ENCODE results near the gene IL36G. TPM values are rescaled to one million over a fixed set of nuclear protein-coding genes. Genes with fewer than 3 reads are reported as not detected.

IL36G gene
- total RNA-seq, 6 experiments from 2014 or later: not detected

DNA sequence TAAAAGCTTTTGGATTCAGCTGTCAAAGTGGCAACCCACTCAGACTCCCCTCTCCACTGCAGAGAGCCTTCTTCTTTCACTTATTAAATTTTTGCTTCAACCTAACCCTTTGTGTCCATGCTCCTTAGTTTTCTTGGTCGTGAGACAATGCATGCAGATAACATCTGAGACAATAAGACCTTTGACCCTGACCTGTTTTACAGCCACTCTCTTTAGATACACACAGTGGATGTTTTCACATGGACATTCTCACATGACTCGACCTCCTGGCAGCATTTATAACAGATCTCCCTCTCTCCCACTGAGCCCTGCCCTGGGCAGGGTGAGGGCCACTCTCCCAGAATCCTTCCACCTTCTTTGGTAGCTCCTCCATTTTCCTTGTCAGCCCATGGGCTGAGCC lies 30.4 kb upstream of the IL36G start:
- TF ChIP-seq, protein P1, sequence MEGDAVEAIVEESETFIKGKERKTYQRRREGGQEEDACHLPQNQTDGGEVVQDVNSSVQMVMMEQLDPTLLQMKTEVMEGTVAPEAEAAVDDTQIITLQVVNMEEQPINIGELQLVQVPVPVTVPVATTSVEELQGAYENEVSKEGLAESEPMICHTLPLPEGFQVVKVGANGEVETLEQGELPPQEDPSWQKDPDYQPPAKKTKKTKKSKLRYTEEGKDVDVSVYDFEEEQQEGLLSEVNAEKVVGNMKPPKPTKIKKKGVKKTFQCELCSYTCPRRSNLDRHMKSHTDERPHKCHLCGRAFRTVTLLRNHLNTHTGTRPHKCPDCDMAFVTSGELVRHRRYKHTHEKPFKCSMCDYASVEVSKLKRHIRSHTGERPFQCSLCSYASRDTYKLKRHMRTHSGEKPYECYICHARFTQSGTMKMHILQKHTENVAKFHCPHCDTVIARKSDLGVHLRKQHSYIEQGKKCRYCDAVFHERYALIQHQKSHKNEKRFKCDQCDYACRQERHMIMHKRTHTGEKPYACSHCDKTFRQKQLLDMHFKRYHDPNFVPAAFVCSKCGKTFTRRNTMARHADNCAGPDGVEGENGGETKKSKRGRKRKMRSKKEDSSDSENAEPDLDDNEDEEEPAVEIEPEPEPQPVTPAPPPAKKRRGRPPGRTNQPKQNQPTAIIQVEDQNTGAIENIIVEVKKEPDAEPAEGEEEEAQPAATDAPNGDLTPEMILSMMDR (IDR thresholded peaks at IDR 0.05): no peak
- peaks cover 9% of the 10 kb centered on the region for H3K4me1 Mint-ChIP-seq (ENCODE audit: low read depth)
- no peak for DNase-seq
- H3K9me3 Mint-ChIP-seq: peaks cover 9% of the 10 kb centered on the region
- no peak overlapping the region for H3K27ac Mint-ChIP-seq
- no peaks in the 10 kb centered on the region for H3K36me3 Mint-ChIP-seq (ENCODE audit: low read depth)
- no peak overlapping the region for H3K4me3 Mint-ChIP-seq
- H3K27me3 Mint-ChIP-seq (ENCODE audit: insufficient read depth): peaks cover 21% of the 10 kb centered on the region

DNA sequence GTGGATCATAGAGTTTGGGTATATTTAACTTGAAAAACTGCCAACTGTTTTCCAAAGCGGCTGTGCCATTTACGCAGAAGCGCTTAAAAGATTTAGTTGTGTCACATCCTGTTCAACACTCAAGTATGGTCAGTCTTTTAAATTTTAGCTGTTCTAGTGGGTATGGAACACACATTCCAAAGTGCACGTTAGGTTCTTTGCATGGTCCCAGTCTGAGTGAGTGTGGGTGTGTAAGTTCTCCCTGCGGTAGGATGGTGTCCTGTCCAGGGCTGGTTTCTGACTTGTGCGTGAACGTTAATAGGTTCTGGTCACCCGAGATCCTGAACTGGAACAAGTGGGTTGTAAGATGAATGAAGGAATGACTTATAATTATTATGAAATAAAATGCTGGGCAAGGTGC lies 28.4 kb upstream of the IL36G start:
- peaks cover 8% of the 10 kb centered on the region for H3K9me3 Mint-ChIP-seq
- no peak overlapping the region for H3K4me3 Mint-ChIP-seq
- peaks cover 21% of the 10 kb centered on the region for H3K27me3 Mint-ChIP-seq (ENCODE audit: insufficient read depth)
- DNase-seq: no peak
- TF ChIP-seq, protein P1 (IDR thresholded peaks at IDR 0.05): no peak
- H3K4me1 Mint-ChIP-seq (ENCODE audit: low read depth): peaks cover 8% of the 10 kb centered on the region
- no peak overlapping the region for H3K27ac Mint-ChIP-seq
- H3K36me3 Mint-ChIP-seq (ENCODE audit: low read depth): no peaks in the 10 kb centered on the region

DNA sequence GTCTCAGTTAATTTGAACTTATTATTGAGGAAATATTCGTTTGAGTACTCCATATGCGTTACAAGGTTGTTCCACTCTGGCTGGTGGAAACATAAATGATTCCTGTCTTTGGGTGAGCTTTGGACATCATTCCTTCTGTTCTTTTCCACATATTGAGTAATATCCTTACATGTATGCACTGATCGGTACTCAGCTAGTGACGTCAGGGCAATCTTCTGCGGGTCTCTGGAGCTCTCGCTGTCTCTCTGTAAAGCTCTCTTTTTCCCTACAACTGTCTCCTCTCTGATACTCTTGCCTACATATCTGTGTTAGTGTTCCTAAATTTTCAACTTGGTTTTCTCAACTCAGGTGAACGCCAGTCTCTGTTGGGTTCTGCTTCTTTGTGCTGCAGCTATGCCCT lies 23.4 kb upstream of the IL36G start:
- no peak for DNase-seq
- Mint-ChIP-seq H3K36me3 (ENCODE audit: low read depth) (no peaks in the 10 kb centered on the region), H3K4me1 (ENCODE audit: low read depth) (peaks cover 8% of the 10 kb centered on the region), H3K9me3 (no peaks in the 10 kb centered on the region; the same call in 1 of the 2 replicates), H3K27me3 (ENCODE audit: insufficient read depth) (peaks cover 23% of the 10 kb centered on the region), H3K4me3 (no peak overlapping the region), H3K27ac (no peak overlapping the region)
- TF ChIP-seq, protein P1 (IDR thresholded peaks at IDR 0.05): no peak

DNA sequence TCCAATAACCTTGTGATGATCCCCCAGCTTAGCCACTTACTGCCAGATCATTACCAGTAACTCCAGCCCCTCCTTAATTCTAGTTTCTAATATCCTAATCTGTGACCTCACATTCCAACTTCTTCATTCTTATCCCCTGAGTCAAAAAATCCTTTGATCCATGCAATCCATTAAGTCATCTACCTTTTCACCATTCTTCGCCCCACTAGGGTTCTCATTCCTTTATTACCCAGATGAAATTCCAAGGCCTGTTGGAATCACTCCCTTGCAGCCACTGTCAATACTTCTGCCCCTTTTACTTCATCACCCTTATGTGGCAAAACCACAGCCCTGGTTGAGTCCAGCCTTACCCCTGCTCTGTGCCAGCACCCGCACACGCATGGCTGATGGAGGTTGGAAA lies 20.3 kb upstream of the IL36G start:
- no peak overlapping the region for H3K27ac Mint-ChIP-seq
- no peak overlapping the region for H3K4me3 Mint-ChIP-seq
- DNase-seq: no peak
- no peaks in the 10 kb centered on the region for H3K36me3 Mint-ChIP-seq (ENCODE audit: low read depth)
- no peaks in the 10 kb centered on the region for H3K9me3 Mint-ChIP-seq
- TF ChIP-seq, protein P1 (IDR thresholded peaks at IDR 0.05): no peak
- H3K4me1 Mint-ChIP-seq (ENCODE audit: low read depth): peaks cover 5% of the 10 kb centered on the region
- H3K27me3 Mint-ChIP-seq (ENCODE audit: insufficient read depth): peaks cover 6% of the 10 kb centered on the region

DNA sequence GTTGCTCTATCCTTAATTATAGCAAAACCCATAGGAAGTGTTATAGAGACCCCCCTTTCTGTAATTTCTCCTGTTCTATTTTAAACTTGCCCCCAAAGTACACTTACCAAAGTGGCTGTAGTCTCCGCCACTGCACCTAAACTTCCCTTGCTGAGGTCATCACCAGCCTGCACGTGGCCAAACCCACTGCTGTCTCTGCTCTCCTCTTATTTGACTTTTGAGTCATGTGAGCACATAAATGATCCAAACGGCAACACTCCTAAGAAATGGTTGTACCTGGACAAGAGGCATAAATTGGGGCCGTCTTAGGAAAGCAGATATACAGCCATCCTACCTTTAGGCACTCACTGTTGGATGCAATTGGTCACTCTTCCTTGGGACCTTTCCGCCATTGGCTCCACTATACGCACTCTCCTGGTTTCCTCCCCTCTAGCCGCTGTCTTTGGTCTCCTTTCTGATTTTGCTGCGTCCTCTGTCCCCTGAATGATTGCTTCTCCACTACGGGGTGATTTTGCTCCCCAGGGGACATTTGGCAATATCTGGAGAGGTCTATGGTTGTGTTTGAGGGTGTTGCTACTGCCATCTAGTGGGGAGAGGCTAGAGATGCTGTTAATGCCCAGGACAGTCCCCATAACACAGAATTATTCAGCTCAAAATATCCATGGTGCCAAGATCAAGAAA lies 19.2 kb upstream of the IL36G start:
- TF ChIP-seq, protein P1 (IDR thresholded peaks at IDR 0.05): peak; percentile 89
- Mint-ChIP-seq H3K9me3 (no peaks in the 10 kb centered on the region), H3K4me3 (no peak overlapping the region), H3K4me1 (ENCODE audit: low read depth) (no peaks in the 10 kb centered on the region), H3K27ac (no peak overlapping the region), H3K27me3 (ENCODE audit: insufficient read depth) (peaks cover 8% of the 10 kb centered on the region), H3K36me3 (ENCODE audit: low read depth) (no peaks in the 10 kb centered on the region)
- peak; percentile 52 for DNase-seq
